ENCODE results near the gene NTRK3. TPM values are rescaled to one million over a fixed set of nuclear protein-coding genes. Genes with fewer than 3 reads are reported as not detected.

Gene NTRK3
- polyA plus RNA-seq, 1 donor from 2014 or later = 42.7 TPM

DNA sequence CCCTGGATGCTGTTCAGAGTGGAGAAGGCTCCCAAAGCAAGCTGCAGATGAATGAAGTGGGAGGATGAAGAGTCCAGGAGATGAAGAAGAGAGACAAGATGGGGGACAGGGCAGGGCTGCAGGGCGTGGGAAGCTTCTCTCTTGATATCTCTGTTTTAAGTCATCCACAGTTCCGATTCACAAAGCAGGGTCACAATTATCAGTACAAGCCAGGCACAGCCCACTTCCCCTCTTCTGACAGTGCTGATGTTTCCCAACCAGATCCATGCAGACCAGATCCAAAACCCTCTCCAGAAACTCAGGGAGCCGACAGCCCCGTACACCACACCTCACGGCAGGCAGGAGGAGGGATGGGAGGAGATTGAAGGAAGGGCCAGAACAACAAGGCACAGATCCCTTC lies 31.1 kb downstream of the NTRK3 start:
- no peak overlapping the region for H2AFZ ChIP-seq (ENCODE audit: low read depth, low read length)
- H3K79me2 ChIP-seq (replicated peaks; ENCODE audit: insufficient read depth, low read length) = no peaks in the 10 kb centered on the region
- H3K4me2 ChIP-seq (ENCODE audit: low read length) = no peak overlapping the region
- no peak overlapping the region for H3K9ac ChIP-seq (ENCODE audit: low read length)
- H3K9me3 ChIP-seq (ENCODE audit: low read length) = no peaks in the 10 kb centered on the region
- no peak overlapping the region for H3K4me3 ChIP-seq (ENCODE audit: low read length)
- peaks cover 13% of the 10 kb centered on the region for H4K20me1 ChIP-seq (ENCODE audit: insufficient read depth)
- H3F3A ChIP-seq (ENCODE audit: insufficient read depth, low read length, poor library complexity, severe bottlenecking) = no peaks in the 10 kb centered on the region
- H3K36me3 ChIP-seq (ENCODE audit: insufficient read depth, low read length) = no peaks in the 10 kb centered on the region
- no peak for TF ChIP-seq EP300 (conservative IDR thresholded peaks at IDR 0.05; ENCODE audit: poor library complexity, severe bottlenecking)
- no peak for TF ChIP-seq EZH2 (IDR thresholded peaks at IDR 0.05; ENCODE audit: borderline replicate concordance, insufficient read depth, low read length, poor library complexity, severe bottlenecking)
- no peak for TF ChIP-seq MXI1 (conservative IDR thresholded peaks at IDR 0.05; ENCODE audit: poor library complexity, severe bottlenecking)
- TF ChIP-seq REST (IDR thresholded peaks at IDR 0.05; ENCODE audit: borderline replicate concordance) = no peak
- no peak for TF ChIP-seq SMC3 (conservative IDR thresholded peaks at IDR 0.05; ENCODE audit: poor library complexity)
- TF ChIP-seq CTCF (IDR thresholded peaks at IDR 0.05; ENCODE audit: poor library complexity, severe bottlenecking) = no peak
- TF ChIP-seq RAD21 (conservative IDR thresholded peaks at IDR 0.05) = no peak
- TF ChIP-seq TAF1 (IDR thresholded peaks at IDR 0.05; ENCODE audit: low read depth) = no peak
- no peak for TF ChIP-seq POLR2AphosphoS5 (IDR thresholded peaks at IDR 0.05)
- no peaks in the 10 kb centered on the region for H3K9me2 ChIP-seq (ENCODE audit: insufficient read depth, low read length)
- no peaks in the 10 kb centered on the region for H3K27me3 ChIP-seq (ENCODE audit: insufficient read depth, low read depth, low read length)
- H3K27ac ChIP-seq (ENCODE audit: low read length) = no peak overlapping the region

- Histone ChIP-seq H3K9me2 (ENCODE audit: insufficient read depth, low read length) (no peaks in the 10 kb centered on the region), H3K36me3 (ENCODE audit: insufficient read depth, low read length) (no peaks in the 10 kb centered on the region), H3K27ac (ENCODE audit: low read length) (no peak overlapping the region), H3K79me2 (replicated peaks; ENCODE audit: insufficient read depth, low read length) (peaks cover 1% of the 10 kb centered on the region), H3F3A (ENCODE audit: insufficient read depth, low read length, poor library complexity, severe bottlenecking) (no peaks in the 10 kb centered on the region), H3K4me3 (ENCODE audit: low read length) (no peak overlapping the region), H2AFZ (ENCODE audit: low read depth, low read length) (no peak overlapping the region), H3K9ac (ENCODE audit: low read length) (no peak overlapping the region), H4K20me1 (ENCODE audit: insufficient read depth) (peaks cover 10% of the 10 kb centered on the region), H3K4me2 (ENCODE audit: low read length) (no peak overlapping the region), H3K9me3 (ENCODE audit: low read length) (no peaks in the 10 kb centered on the region), H3K27me3 (ENCODE audit: insufficient read depth, low read depth, low read length) (no peaks in the 10 kb centered on the region)
- TF ChIP-seq CTCF (IDR thresholded peaks at IDR 0.05; ENCODE audit: poor library complexity, severe bottlenecking) = no peak
- no peak for TF ChIP-seq POLR2AphosphoS5 (IDR thresholded peaks at IDR 0.05)
Measured at GRCh38 chr15:88223084-88223483, 33.5 kb downstream of the NTRK3 start.

Data from neural cell (in vitro differentiated cells).